Suprapubic skin (tissue), 4 donors: ENCODE results near the gene CAMTA1. TPM values are rescaled to one million over a fixed set of nuclear protein-coding genes. Genes with fewer than 3 reads are reported as not detected.

ENCODE experiments used
- DNase-seq, 2 donors: peaks; one replicate each; pipeline ENCODE4 v3.0.0-alpha.2; 2019; ENCODE audit warnings: low spot score in 2 of 2
- H3K27ac ChIP-seq: fragments of 200-600 bp; sonication (generic); one replicate; pipeline ENCODE4 v1.5.1; 2019
- H3K27me3 ChIP-seq: fragments of 200-600 bp; sonication (generic); one replicate; pipeline ENCODE4 v1.5.1; 2019
- H3K36me3 ChIP-seq: fragments of 200-600 bp; sonication (generic); one replicate; pipeline ENCODE4 v1.5.1; 2019
- H3K4me1 ChIP-seq: fragments of 200-600 bp; sonication (generic); one replicate; pipeline ENCODE4 v1.5.1; 2019
- H3K4me3 ChIP-seq: fragments of 200-600 bp; sonication (generic); one replicate; pipeline ENCODE4 v1.5.1; 2019; ENCODE audit warnings: mild to moderate bottlenecking
- H3K9me3 ChIP-seq: fragments of 200-600 bp; sonication (generic); one replicate; pipeline ENCODE4 v1.5.1; 2019
- EP300 ChIP-seq: sonication (generic); formaldehyde crosslinking; IDR thresholded peaks from one replicate; pipeline ENCODE4 v1.6.1; 2017; ENCODE audit warnings: antibody characterized with exemption
- POLR2A ChIP-seq, 2 donors: fragments of 450-650 bp; IDR thresholded peaks; one replicate each; pipeline ENCODE4 v1.6.1; 2017; ENCODE audit warnings: antibody characterized with exemption in 2 of 2, mild to moderate bottlenecking in 2 of 2, moderate library complexity in 2 of 2
- POLR2AphosphoS5 ChIP-seq, 3 donors: sonication (generic); formaldehyde crosslinking; IDR thresholded peaks; one replicate each; pipeline ENCODE4 v1.6.1; 2017; ENCODE audit warnings: antibody characterized with exemption in 3 of 3
- WGBS: methylation state at CpG from one replicate; pipeline ENCODE4 v1.1.5; 2018; 5-methylcytosine and 5-hydroxymethylcytosine counted together
- total RNA-seq, 4 donors: library from RNA; depleted of rRNA; stranded (reverse); fragments of >200 nt; gene quantifications; one replicate each; pipeline ENCODE4 v1.1.0, GENCODE V29; 2016
- TF ChIP-seq, protein P1 (sequence below), 2 donors: fragments of 200-600 bp in 1 of 2; fragments of 450-650 bp in 1 of 2; sonication (generic) in 1 of 2; IDR thresholded peaks; one replicate each; pipeline ENCODE4 v1.5.1; 2016 to 2019; ENCODE audit warnings: antibody characterized with exemption in 2 of 2, mild to moderate bottlenecking in 1 of 2, moderate library complexity in 1 of 2

CAMTA1 gene
- total RNA-seq, 4 donors from 2014 or later: 40.4 to 54.1 (median 46.6) TPM

DNA sequence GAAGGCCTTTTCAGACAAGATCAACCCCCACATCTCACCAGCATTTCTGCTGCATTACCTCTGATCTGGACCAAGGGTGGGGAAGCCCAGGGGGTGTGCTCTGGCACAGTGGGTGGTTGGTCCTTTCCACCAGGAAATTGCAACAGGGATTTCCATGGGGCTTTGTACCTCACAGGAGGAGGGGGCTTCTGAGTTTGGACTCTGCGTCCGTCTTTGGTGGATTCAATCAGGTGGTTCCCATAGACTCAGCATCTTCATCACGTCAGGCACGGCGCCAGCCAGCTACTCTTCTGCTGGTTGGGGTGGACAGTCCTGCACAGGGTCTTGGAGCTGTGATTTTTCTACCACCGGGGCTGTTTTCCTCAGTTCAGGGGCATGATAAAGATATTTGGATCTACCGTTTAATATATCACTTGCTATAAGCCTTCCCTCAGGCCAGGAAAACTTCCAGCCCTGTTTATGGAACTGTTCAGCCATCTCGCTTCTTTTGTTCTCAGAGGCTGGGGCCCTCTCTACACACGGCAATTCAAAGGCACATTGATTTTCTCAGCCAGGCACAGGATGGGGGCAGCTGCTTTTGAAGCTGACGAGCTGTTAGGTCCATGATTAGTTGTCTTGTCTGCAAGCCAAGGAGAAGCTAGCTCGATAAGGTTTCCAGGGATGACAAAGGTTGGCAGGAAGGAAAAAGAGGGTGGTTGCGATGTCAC lies 467.3 kb downstream of the CAMTA1 start:
- no peak for DNase-seq
- TF ChIP-seq, protein P1, sequence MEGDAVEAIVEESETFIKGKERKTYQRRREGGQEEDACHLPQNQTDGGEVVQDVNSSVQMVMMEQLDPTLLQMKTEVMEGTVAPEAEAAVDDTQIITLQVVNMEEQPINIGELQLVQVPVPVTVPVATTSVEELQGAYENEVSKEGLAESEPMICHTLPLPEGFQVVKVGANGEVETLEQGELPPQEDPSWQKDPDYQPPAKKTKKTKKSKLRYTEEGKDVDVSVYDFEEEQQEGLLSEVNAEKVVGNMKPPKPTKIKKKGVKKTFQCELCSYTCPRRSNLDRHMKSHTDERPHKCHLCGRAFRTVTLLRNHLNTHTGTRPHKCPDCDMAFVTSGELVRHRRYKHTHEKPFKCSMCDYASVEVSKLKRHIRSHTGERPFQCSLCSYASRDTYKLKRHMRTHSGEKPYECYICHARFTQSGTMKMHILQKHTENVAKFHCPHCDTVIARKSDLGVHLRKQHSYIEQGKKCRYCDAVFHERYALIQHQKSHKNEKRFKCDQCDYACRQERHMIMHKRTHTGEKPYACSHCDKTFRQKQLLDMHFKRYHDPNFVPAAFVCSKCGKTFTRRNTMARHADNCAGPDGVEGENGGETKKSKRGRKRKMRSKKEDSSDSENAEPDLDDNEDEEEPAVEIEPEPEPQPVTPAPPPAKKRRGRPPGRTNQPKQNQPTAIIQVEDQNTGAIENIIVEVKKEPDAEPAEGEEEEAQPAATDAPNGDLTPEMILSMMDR (IDR thresholded peaks at IDR 0.05): no peak
- no peak for TF ChIP-seq EP300
- H3K27me3 ChIP-seq: peaks cover 14% of the 10 kb centered on the region
- H3K36me3 ChIP-seq: no peaks in the 10 kb centered on the region
- H3K27ac ChIP-seq: no peak overlapping the region
- H3K4me3 ChIP-seq: no peak overlapping the region
- H3K9me3 ChIP-seq: no peaks in the 10 kb centered on the region
- no peaks in the 10 kb centered on the region for H3K4me1 ChIP-seq
- WGBS: 72% methylated on average over 12 of the region's 12 CpGs

DNA sequence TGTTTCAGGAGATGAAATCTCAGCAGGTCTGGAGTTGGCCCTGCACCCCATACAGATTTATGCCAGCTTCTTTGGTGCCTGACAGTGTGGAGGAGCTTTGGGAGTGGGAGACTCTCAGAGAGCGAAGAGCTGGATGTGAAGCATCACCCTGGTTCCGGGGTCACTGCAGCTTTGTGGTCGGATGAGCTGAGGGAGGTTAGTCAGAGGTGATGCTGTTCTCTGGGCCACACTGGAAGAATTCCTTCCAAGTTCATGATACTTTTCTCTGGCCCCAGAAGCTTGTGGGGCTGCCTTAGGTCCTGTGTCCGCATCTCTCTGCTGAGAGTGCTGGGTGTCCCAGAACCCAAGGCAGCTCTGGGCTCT lies 467.8 kb downstream of the CAMTA1 start:
- H3K27me3 ChIP-seq: peaks cover 13% of the 10 kb centered on the region
- peak in 1 of 2 donors; percentile 47 for DNase-seq
- no peaks in the 10 kb centered on the region for H3K4me1 ChIP-seq
- 92% methylated on average over 4 of the region's 4 CpGs for WGBS
- H3K4me3 ChIP-seq: no peak overlapping the region
- no peak overlapping the region for H3K27ac ChIP-seq
- TF ChIP-seq, protein P1 (IDR thresholded peaks at IDR 0.05): no peak
- TF ChIP-seq POLR2A (IDR thresholded peaks at IDR 0.05) (no peak), EP300 (no peak), POLR2AphosphoS5 (IDR thresholded peaks at IDR 0.05) (no peak)
- H3K9me3 ChIP-seq: no peaks in the 10 kb centered on the region
- H3K36me3 ChIP-seq: no peaks in the 10 kb centered on the region

DNA sequence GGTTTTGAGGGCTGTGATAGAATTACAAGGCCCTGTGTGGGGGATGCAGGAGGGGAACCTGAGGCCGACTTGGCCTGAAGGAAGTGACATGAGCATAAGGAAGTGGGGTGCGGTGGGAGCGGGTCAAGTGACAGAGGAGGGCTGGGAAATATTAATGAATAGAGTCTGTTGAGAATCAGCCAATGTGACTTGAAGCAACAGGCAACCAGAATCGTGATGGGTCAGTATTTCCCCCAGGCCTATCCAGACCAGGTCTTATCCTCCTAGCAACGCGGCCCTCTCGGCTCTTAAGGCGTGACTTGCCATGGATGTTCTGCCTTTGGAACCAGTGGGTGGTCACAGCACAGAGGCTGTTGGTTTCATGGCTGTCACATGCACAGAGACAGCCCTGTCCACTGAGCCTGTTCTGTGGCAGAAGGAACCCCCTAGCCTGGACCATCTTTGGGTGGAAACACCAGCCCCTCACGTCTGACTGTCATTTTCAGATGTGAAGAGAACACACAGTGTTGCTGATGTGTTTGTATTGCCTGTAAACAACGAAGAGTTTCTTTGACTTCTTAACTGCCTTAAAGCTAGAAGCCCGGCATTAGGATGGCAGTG lies 468.8 kb downstream of the CAMTA1 start:
- Histone ChIP-seq H3K36me3 (no peaks in the 10 kb centered on the region), H3K27ac (no peak overlapping the region), H3K27me3 (peaks cover 11% of the 10 kb centered on the region), H3K4me1 (no peaks in the 10 kb centered on the region), H3K9me3 (no peaks in the 10 kb centered on the region), H3K4me3 (no peak overlapping the region)
- peak in 1 of 2 donors; percentile 58 for DNase-seq
- TF ChIP-seq EP300: no peak
- 89% methylated on average over 11 of the region's 11 CpGs for WGBS

DNA sequence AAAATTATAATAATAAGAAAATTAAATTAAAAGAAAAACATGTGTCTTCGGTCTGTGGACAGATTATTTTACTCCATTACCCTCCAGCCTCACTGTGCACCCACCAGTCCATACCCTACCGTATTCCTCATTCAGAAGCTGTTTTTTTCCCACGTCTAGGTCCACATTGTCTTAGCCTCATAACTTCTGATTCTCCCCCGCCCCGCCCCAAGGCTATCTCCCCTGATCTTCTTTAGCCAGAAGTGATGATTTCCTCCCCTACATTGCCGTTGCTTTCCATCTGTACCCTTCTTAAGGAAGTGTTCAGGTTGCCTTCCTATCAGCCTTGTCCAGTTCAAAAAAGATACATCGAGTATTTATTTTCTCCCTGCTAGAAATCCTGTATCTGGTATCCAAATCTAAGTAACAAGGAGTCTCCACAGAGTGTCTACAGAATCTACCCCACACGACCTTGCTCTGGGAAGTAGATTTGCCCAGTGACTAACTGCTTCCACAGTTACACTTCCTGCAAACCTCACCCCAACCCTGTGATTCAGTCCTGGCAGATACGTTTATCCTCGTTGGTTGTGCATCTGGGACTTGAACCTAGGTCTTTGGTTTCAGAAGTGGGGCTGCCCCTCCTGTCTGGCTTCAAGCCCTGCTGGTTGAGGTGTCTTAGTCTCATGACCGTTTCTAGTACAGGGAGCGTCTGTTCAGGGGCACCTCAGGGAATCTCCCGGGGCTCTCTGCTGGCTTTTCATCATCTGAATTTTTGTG lies 470.2 kb downstream of the CAMTA1 start:
- Histone ChIP-seq H3K4me3 (no peak overlapping the region), H3K4me1 (no peaks in the 10 kb centered on the region), H3K9me3 (no peaks in the 10 kb centered on the region), H3K36me3 (no peaks in the 10 kb centered on the region), H3K27ac (no peak overlapping the region), H3K27me3 (peaks cover 18% of the 10 kb centered on the region)
- DNase-seq: peak in 1 of 2 donors; percentile 52
- TF ChIP-seq POLR2A (IDR thresholded peaks at IDR 0.05): no peak
- TF ChIP-seq EP300: no peak
- TF ChIP-seq, protein P1 (IDR thresholded peaks at IDR 0.05): no peak
- no peak for TF ChIP-seq POLR2AphosphoS5 (IDR thresholded peaks at IDR 0.05)
- WGBS: 64% methylated on average over 13 of the region's 13 CpGs

DNA sequence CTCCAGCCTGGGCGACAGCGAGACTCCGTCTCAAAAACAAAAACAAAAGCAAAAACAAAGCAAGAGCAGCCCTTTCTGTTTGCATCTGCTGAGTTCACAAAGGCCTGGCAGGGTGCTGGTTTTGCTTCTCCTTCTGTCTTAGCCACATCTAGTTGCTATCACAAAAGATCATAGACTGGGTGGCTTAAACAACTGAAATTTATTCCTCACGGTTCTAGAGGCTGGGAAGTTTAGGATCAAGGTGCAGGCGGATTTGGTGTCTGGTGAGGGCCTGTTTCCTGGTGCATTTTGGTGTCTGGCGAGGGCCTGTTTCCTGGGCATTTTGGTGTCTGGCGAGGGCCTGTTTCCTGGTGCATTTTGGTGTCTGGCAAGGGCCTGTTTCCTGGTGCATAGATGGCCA lies 471.3 kb downstream of the CAMTA1 start:
- peak in 1 of 2 donors; percentile 45 for DNase-seq
- no peak overlapping the region for H3K27ac ChIP-seq
- H3K9me3 ChIP-seq: no peaks in the 10 kb centered on the region
- WGBS: 89% methylated on average over 7 of the region's 7 CpGs
- peaks cover 29% of the 10 kb centered on the region for H3K27me3 ChIP-seq
- H3K4me3 ChIP-seq: no peak overlapping the region
- H3K4me1 ChIP-seq: no peaks in the 10 kb centered on the region
- no peak for TF ChIP-seq EP300
- TF ChIP-seq POLR2AphosphoS5 (IDR thresholded peaks at IDR 0.05): no peak
- TF ChIP-seq, protein P1 (IDR thresholded peaks at IDR 0.05): no peak
- no peak for TF ChIP-seq POLR2A (IDR thresholded peaks at IDR 0.05)
- H3K36me3 ChIP-seq: no peaks in the 10 kb centered on the region
